ENCODE results near the gene TBC1D16.

DNA sequence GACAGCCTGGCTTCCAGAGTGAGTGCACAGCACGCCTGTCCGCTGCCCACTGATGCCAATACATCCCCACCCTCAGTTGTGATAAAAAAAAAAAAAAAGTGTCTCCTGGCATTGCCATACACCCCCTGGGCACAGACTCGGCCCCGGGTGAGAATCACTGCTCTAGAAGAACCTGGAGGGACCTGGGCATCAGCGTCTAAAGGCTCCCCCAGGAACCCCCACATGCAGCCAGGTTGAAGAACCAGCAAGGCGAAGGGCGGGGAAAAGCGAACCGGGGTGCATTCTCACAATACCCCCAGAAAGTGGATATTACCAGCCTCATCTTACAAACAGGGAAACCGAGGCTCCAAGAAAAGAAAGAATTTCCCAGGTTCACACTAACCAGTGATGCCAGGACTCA, 27.7 kb downstream of the TBC1D16 start:
- TF ChIP-seq CTCF (IDR thresholded peaks at IDR 0.05) (no peak), POLR2A (IDR thresholded peaks at IDR 0.05) (no peak)

All from right lobe of liver (tissue), 4 donors.